T-helper 2 cell (primary cell): ENCODE measurements around the gene FARP2.

Experiments
- DNase-seq, 5 experiments: peaks; one replicate each; pipeline versions ENCODE4 v3.0.0 to v3.0.0-alpha.2; 2012 to 2022

FARP2 gene

DNA sequence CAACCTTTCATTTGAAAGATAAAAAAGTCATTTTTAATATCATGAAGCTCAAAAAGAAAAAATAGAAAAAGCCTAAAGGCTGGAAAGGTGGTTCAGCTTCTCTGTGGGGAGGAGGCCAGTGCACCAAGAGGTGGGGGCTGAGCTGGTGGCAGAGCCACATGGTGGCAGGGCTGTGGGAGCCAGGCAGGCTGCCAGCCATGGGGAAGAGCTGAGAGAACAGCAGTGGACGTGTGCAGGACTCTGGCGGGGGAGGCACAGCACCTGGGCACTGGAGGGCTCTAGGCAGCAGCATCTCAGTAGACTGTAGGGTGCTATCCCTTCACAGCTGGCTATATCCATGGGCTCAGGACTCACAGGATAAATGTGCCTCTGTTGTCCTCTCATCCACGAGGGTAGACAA lies 104.5 kb downstream of the FARP2 start:
- no peak for DNase-seq

DNA sequence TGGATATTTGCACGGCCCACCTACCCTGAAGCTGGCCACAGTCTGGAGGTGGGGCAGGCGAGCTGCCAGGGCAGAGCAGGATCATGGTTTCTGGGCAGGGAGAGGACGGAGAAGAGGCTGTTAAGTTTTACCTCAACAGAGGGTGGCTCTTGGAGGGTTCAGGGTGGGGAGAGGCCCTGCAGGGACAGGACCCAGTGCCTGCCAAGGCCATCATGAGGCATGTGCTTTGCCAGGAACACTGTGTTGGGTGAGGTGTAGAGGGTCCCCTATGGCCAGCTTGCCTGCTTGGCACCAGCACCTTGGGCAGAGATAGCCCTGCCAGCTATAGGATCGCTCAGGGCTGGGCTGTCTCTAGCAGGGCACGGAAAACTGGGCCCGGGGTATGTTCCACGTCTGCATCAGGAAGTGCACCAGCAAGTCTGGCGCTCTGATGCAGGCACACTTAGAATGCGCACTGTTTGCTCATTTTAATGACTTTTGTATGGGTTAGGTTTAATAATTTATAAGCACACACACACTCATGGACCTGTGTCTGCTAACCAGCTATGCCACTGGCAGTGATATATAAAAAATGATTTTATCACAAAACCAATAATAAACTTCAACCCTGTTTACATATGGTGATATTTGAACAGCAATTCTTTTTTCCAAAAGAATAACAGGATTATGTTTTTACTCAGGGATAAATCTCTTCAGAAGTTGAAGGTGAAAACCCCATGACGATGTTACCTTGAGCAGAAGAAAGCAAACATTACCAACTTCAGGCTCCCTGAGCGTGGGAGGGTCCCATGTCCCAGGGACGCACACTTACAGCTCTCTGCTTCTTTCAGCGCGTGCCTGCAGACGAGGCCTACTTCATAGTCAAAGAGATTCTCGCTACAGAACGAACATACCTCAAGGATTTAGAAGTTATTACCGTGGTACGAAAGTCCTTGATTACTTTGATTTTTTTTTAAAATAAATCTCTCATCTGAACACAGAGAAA lies 105.9 kb downstream of the FARP2 start:
- no peak for DNase-seq

DNA sequence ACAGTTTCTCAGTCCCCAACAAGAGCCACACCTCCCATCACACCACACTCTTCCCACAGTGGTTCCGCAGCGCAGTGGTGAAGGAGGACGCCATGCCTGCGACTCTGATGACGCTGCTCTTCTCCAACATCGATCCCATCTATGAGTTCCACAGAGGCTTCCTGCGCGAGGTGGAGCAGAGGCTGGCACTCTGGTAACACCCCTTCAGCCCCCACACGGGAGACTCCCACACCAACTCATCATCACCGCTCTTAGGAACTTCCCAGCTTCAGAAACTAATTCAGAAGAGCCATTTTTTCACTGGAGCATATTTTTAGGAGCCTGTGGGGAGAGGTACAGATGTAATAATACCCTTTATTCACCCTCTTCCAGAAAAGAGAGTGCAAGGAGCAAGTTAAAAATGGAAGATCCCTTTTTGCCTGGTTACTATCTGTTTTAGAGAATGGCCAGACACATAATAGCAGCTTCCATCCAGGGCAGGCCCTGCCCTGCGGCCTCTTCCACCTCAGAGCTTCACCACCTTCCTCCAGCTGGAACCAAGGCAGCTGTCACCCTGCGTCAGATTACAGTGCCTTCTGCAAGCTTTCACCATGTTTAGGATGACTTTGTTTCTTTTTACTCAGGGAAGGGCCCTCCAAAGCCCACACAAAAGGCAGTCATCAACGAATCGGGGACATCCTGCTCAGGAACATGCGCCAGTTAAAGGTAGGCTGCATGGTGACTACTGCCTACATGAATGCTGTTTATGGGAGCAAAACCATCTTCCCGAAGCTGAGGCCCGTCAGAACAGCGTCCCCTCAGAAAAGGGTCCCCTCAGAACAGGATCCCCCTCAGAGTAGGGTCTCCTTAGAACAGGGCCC lies 107.4 kb downstream of the FARP2 start:
- DNase-seq: no peak

DNA sequence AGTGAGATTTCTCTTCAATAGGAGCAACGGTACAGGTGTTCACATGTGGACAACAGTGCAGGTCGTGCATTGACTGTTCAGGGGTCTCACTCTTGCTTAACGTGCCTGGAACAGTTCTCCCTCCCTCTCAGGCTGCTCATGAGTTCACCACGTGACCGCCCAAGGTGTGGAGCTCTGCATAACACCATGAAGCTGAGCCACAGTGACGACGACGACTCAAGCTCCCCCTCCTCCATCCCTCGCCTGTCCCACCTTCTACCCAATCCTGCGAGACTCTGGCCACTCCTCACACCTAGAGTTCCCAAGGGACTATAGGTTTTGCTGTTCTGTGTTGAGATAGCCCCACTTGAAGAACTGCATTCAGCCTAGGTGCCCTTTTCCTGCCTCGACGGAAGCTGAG lies 109.5 kb downstream of the FARP2 start:
- DNase-seq: no peak

DNA sequence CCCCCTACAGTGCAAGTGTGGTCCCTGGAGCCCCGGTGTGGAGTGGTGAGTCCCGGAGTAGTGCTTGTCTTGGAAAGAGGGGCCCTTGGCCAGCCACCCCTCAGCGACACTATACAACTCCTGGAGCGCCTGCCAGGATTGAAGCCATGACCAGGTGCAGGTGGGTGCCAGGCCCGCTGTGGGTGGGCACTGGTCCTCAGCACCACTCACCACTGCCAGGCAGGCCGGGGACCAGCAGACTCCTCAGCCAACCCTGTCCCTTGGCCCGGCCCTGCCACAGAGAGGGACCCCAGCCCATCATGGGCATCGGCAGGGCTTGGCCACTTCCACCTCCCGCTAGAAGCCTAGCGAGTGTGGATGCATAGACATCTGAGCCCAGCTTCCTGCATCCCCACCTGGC lies 110.1 kb downstream of the FARP2 start:
- DNase-seq: no peak

DNA sequence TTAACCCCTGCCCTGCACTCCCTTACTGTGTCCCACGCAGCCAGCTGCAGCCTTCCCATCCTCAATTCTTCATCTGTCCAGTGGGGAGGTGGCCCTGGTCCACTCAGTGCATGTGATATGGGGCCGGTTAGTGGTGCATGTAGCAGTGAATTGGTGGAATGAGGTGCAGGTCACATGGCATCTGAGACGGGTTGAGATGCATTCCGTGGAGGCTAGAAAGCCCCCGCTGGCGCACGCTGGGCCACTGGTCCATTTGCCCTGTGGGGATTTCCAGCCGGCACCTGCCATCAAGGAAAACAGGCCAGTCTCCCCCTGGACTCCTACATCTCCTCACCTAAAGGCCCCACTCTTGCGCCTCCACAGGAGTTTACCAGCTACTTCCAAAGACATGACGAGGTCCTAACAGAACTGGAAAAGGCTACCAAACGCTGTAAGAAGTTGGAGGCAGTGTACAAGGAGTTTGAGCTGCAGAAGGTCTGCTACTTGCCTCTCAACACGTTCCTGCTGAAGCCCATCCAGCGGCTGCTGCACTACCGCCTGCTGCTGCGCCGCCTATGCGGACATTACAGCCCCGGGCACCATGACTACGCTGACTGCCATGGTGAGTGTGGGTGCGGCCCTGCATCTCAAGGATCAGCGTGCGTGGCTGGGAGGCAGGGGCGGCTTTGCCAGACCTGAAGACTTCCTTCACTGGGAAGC lies 111.8 kb downstream of the FARP2 start:
- no peak for DNase-seq

DNA sequence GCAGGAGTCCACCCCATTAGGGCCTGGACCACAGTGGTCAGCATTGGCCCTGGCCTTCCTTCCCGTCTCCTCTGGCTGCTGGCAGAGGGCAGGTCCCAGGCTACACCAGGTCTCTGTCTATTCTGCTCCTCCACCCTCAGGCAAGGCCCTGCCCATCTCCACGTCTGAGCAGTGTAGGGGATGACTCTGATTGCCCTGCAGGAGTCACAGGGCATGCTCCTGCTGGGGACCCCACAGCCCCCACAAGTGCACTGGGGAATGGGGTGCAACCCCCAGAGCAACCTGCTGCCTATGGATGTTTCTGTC lies 112.3 kb downstream of the FARP2 start:
- DNase-seq: no peak

DNA sequence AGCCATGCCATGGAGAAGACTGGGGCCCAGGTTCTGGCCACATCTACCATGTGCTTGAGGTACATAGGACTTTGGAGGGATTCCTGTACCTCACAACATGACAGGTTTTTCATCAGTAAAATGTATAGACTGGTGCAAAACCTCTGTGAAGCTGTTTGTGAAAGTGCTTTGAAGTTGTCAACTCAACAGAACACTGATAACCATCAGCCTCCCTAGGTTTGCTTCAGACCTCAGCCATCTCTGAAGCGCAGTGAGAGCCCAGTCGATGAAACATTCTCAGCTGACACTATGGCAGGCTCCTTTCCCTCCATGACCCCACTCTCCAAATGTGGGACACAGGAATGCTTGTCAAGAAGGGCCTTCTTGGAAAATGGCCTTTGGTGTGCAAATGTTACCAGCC lies 113.7 kb downstream of the FARP2 start:
- peak in 1 of 5 experiments; percentile 80 for DNase-seq

DNA sequence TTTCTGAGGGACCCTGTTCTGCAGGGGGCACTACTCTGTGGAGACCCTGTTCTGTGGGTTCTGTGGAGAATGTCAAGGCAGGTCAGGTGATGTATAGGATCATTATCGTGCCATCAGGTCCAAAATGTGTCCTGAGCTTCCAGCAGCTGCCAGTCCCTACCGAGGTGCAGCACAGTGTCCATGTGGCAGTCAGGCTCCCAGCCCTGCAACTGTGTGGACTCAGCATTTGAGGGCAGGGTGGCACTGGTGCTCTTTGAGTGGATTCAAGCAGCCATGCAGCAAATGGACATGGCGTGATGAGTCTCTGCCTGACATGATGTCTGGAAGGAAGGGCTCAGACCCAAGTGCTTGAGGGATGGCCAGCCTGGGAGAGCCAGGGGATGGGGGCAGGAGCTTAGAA lies 117.3 kb downstream of the FARP2 start:
- DNase-seq: no peak

DNA sequence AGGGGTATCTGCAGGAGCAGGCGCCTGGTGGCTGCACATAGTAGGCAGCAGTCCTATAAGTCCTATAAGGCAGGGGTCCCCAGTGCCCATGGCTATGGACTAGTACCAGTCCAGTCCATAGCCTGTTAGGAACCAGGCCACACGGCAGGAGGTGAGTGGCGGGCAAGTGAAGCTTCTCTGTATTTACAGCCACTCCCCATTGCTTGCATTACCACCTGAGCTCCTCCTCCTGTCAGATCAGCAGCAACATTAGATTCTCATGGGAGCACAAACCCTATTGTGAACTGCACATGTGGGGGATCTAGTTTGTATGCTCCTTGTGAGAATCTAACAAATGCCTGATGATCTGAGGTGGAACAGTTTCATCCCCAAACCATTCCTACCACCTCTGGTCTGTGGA lies 119.2 kb downstream of the FARP2 start:
- DNase-seq: no peak

DNA sequence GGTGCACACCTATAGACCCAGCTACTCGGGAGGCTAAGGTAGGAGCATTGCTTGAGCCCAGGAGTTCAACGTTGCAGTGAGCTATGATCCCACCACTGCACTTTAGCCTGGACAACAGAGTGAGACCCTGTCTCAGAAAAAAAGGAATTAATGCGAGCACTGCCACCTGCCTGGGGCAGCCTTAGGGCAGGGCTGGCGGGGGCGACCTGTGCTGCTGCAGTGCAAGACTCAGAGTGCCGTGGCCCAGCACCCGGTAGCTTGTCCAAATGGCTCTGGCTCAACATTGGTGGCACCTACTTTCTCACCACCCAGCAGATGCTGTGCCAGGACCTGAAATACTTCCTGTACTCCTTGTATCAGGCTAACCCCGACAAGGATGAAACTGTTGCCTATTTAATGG lies 122.1 kb downstream of the FARP2 start:
- DNase-seq: no peak

DNA sequence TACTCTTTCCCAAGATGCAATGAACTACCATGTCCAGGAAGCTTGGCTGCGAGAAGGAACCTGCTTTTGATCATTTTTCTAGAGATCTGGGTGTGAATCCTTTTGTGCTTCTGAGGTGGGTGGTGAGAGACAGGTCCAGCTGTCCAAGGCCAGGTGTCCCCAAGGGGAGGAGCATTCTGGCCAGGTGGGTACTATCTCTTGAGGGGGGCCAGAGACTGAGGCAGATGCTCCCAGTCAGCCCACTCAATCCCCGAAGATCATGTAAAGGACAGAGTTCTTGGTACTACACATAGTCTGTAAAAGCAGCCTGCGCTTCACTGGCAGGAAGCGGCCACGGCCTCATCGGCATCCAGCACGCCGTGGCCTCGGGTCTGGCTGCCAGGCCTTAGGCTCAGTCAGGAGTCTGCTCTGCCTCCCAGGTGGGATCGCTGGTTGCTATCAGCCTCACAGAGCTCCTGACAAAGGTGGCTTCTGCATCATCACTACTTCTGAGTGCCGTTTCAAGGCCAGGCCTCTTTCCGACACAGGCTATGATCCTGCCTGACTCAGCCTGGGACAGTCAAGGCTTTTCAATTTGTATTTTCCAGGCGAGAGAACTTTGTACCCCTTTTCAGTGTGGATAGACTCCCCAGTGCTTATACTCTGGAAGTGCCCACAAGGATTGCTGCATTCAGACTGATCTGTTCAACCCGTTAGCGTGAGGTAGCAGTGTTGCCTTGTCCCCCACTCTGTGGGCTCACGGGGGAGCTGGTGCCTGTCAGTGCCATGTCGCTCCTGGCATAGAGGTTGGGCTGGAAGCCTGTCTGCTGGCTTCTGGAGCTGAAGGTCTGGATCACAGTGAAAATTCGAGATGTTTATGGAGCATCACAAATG lies 123.2 kb downstream of the FARP2 start:
- no peak for DNase-seq

DNA sequence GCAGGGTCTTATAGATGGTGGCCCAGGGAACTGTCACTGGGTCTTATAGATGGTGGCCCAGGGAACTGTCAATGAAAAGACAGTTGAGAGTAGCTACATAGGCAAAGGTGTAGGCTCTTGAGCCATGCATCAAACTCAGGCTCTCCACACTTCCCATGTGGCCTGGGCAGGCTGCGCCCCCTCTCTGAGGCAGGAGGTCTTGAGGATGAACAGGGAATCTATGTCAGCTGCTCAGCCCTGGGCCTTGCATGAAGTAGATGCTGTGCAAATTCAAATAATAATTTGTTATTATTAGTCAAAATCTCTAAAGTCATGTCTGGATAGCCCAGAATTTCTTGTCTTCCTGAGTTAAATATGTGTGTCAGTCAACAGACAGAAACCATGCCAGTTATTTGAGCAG lies 125.6 kb downstream of the FARP2 start:
- DNase-seq: no peak

DNA sequence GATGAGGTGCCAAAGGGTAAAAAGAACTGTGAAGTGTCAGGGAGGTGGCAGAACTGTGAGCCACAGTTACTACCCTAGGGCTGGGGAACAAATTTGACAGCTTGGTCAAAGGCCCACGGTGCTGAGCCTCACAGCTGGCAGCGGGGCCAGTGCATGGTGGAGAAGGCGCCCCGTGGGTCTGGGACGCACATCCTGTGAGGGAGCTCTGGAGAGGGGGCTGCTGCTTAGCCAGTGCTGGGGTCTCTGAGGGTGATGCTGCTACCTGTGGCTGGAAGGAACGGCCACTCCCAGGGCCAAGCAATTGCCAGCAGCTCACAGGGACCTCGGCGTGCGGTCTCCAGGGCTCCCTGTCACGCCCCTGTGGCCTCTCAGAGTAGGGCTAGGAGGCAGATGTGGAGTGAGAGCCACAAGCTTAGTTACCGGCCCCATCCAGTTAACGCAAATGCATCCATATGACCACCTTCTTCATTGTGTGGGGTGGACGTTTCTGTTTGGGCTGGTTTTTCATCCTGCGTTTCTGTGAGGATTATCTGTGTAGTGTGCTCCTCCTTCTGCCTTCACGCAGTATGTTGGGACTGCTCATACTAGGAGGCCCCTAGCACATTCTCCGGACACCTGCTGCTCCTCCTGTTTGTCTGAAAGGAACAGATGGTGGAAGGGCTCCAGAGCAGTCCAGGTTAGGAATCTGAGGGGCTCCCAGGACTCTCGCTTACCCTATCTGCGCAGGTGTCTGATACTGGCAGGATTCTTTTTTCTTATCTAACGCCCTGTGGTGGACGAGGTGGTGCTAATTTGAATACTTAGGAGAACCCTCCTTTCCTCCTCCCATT lies 126.3 kb downstream of the FARP2 start:
- no peak for DNase-seq

DNA sequence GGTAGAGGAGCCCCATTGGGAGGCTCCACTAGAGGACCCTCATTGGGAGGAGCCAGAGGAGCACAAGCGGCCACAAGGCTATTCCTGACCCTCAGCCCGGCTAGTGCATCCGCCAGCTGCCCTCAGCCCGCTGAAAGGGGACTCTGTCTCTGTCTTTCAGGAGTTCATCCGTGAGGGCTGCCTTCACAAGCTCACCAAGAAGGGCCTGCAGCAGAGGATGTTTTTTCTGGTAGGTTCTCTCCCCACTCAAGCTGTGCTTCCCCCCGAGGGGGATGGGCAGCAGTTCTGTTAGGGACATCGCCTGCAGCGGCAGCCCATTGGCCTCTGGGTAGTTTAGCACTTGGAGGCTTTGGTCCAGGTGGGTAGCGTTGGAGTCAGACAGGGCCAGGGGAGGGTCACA lies 127.2 kb downstream of the FARP2 start:
- no peak for DNase-seq

DNA sequence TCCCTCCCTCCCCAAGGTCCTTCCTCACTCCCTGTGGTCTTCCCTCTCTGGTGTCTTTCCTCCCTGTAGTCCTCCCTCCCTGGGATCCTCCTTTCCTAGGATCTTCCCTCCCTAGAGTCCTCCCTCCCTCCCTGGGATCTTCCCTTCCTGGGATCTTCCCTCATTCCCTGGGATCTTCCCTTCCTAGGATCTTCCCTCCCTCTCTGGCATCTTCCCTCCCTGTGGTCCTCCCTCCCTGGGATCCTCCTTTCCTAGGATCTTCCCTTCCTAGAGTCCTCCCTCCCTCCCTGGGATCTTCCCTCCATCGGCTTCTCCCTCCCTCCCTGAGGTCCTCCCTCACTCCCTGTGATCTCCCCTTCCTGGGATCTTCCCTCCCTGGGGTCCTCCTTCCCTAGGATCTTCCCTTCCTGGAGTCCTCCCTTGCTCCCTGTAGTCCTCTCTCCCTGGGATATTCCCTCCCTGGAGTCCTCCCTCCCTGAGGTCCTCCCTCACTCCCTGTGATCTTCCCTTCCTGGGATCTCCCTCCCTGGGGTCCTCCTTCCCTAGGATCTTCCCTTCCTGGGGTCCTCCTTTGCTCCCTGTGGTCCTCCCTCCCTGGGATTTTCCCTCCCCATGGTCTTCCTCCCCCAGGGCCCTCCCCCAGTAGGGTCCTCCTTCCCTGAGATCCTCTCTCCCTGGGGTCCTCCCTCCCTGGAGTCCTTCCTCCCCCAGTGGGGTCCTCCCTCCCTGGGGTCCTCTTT lies 129.3 kb downstream of the FARP2 start:
- no peak for DNase-seq

DNA sequence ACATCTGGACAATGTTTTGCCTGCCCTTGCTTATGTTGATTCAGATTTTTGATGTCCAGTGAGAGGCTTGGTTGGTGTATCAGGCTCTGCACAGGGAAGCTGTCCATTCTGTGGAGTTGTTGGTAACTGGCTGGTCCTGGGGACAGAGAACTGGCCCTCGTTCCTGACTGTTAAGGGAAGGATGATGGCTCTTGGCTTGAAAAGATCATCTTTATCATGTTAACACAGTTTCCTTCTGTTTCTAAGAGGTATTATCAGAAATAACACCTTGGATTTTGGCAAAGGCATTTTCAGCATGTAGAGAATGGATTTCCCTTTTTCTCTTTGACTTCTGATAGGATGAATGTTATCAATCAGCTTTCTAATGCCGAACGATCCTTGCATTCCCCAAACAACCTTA lies 133.0 kb downstream of the FARP2 start:
- no peak for DNase-seq

DNA sequence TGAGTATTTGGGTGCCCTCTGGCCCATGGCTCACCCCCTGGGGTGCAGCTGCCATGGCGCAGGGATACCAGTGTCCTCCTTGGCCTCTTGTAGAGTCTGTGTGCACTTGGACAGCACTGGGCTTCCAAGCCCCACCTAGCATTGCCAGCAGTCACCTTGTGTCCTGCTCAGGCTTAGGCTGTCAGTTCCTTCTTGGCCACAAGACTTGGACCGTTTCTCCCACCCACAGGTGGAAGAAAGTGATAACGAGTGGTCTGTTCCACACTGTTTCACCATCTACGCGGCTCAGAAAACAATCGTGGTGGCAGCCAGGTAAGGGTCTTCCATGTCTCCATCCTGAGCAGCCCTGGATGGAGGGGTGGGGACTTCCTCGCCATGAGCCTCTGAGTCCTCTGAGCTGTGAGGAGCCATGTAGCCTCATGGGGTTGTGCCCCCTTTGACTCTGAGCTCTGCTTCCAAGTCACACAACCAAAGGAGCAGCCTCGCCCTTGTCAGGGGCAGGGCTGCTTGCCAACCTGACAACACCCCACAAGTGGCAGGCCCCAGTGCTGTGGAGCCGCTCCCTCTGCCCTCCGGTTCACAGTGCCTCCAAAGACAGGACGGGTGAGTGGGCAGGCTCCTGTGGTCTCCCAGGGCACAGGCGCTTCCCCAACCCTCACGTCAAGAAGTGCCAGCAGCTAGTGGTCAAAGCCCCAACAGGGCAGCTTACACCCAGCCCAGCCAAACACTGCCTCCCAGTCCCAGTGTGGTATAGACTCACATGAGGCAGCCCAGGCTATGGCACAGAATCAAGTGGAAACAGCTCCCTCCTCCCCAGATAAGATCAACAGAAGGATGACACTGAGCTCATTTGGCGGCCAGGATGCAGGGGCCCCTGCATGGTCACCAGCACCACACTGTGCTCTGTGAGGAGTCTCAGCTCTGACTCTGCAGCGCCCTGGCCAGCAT lies 133.9 kb downstream of the FARP2 start:
- DNase-seq: peak in 1 of 5 experiments; percentile 14

DNA sequence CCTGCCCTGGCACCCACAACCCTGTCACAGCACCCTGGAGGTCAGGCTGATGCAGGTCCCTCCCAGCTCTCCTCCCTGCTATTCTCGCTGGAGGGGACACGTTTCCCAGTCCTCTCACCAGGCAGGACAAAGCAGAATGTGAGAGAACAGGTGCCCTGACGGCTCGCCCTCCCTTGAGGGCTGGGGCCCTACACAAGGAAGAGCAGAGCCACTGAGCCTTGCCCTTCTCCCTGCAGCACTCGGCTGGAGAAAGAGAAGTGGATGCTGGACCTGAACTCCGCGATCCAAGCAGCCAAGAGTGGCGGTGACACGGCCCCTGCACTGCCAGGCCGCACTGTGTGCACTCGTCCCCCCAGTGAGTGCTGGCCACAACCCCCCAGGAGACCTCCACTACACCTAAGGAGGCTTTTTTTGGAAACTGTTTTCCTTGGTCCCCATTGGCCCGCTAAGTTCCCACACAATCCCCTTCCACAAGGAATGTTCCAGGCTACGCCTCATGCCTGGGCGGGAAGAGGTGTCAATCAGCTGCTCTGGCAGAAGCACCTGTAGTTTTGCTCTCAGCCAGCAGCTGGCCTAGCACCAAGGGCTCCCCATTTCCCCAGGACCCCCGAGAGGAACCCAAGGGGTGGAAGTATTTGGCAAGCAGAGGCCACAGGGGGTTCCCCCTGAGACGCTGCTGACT lies 134.9 kb downstream of the FARP2 start:
- no peak for DNase-seq
